Gastrocnemius medialis (tissue), 4 donors: ENCODE data around the gene SFMBT2. TPM values are rescaled to one million over a fixed set of nuclear protein-coding genes. Genes with fewer than 3 reads are reported as not detected.

ENCODE experiments used
- ATAC-seq, 2 donors: fragments of 150-250 bp; one replicate each; pipeline ENCODE4 v1.9.1; 2016
- DNase-seq, 2 donors: peaks; one replicate each; pipeline ENCODE4 v3.0.0-alpha.2; 2019
- H3K27ac ChIP-seq, 4 donors: fragments of 200-600 bp; sonication (generic); 1 replicate in 1 of 4; 2 replicates in 3 of 4; pipeline ENCODE4 v1.5.1; 2016 to 2018; ENCODE audit warnings: mild to moderate bottlenecking in 2 of 4, moderate library complexity in 1 of 4
- H3K27me3 ChIP-seq, 3 donors: fragments of 200-600 bp; sonication (generic) in 2 of 3; 1 replicate in 1 of 3; 2 replicates in 2 of 3; pipeline versions ENCODE4 v1.5.1 to v1.6.0; 2016 to 2019; ENCODE audit warnings: mild to moderate bottlenecking in 1 of 3, moderate library complexity in 1 of 3
- H3K36me3 ChIP-seq, 2 donors: fragments of 200-600 bp; sonication (generic) in 1 of 2; one replicate each; pipeline ENCODE4 v1.5.1; 2017 to 2018
- H3K4me1 ChIP-seq, 2 donors: fragments of 200-600 bp; sonication (generic) in 1 of 2; one replicate each; pipeline ENCODE4 v1.5.1; 2016 to 2017; ENCODE audit warnings: mild to moderate bottlenecking in 2 of 2
- H3K4me3 ChIP-seq, 4 donors: fragments of 200-600 bp; sonication (generic) in 3 of 4; 1 replicate in 1 of 4; 2 replicates in 3 of 4; pipeline ENCODE4 v1.5.1; 2016 to 2019; ENCODE audit warnings: mild to moderate bottlenecking in 2 of 4
- H3K9me3 ChIP-seq, 3 donors: fragments of 200-600 bp; sonication (generic) in 2 of 3; 1 replicate in 1 of 3; 2 replicates in 2 of 3; pipeline ENCODE4 v1.5.1; 2016 to 2019
- POLR2A ChIP-seq, 2 donors: fragments of 450-650 bp; IDR thresholded peaks; one replicate each; pipeline ENCODE4 v1.6.1; 2017; ENCODE audit warnings: antibody characterized with exemption in 2 of 2, mild to moderate bottlenecking in 2 of 2, moderate library complexity in 2 of 2
- in situ Hi-C, 4 donors: fragments of 200-750 bp; cut with MboI; loops; one replicate each; pipeline versions ENCODE4 v1.15.0 to v1.8.0; 2017; ENCODE audit warnings: low sequenced_read_pairs in 4 of 4
- intact Hi-C: fragments of 100-400 bp; cut with DNase I; formaldehyde crosslinking; loops from one replicate; pipeline ENCODE4 v1.15.1; 2023; ENCODE audit warnings: low total_unique reads
- total RNA-seq, 4 donors: library from RNA; depleted of rRNA; stranded (reverse); fragments of >200 nt; gene quantifications; one replicate each; pipeline versions ENCODE4 v1.1.0 to v1.2.3, GENCODE V29; 2016
- TF ChIP-seq, protein P1 (sequence below), 5 experiments: fragments of 450-650 bp in 3 of 5; fragments of 200-600 bp in 2 of 5; sonication (generic) in 2 of 5; IDR thresholded peaks in 4 of 5; conservative IDR thresholded peaks in 1 of 5; 1 replicate in 4 of 5; 2 replicates in 1 of 5; pipeline ENCODE4 v1.5.1; 2016 to 2019; ENCODE audit warnings: antibody characterized with exemption in 5 of 5, mild to moderate bottlenecking in 3 of 5, moderate library complexity in 3 of 5

SFMBT2 gene
- total RNA-seq, 4 donors from 2014 or later: 1.1 to 6.9 (median 2.1) TPM

DNA sequence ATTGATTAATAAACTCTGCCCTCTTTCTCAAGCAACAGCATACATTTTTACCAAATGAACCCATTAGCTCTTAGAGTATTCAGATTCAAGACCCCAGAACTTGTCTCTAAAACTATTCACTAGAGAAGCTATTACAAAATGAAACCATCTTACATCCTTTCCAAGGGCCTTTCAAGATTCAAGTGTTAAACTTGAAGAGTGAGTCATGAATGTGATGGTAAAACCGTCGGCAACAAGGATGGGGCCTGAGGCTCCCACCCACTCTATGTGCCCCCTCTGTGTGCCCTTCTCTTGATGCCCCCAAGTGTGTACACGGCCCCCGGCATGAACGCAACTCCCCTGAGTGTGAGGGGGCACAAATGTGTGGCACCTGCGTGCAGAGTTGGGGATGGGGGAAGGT is 46.4 kb downstream of the SFMBT2 start:
- peaks cover 0 to 17% of the 10 kb centered on the region in 2 donors for H3K36me3 ChIP-seq
- no peak overlapping the region for H3K4me3 ChIP-seq
- TF ChIP-seq POLR2A (IDR thresholded peaks at IDR 0.05): no peak
- TF ChIP-seq, protein P1, sequence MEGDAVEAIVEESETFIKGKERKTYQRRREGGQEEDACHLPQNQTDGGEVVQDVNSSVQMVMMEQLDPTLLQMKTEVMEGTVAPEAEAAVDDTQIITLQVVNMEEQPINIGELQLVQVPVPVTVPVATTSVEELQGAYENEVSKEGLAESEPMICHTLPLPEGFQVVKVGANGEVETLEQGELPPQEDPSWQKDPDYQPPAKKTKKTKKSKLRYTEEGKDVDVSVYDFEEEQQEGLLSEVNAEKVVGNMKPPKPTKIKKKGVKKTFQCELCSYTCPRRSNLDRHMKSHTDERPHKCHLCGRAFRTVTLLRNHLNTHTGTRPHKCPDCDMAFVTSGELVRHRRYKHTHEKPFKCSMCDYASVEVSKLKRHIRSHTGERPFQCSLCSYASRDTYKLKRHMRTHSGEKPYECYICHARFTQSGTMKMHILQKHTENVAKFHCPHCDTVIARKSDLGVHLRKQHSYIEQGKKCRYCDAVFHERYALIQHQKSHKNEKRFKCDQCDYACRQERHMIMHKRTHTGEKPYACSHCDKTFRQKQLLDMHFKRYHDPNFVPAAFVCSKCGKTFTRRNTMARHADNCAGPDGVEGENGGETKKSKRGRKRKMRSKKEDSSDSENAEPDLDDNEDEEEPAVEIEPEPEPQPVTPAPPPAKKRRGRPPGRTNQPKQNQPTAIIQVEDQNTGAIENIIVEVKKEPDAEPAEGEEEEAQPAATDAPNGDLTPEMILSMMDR (IDR thresholded peaks at IDR 0.05 in 4 of 5, conservative IDR thresholded peaks at IDR 0.05 in 1 of 5): no peak
- H3K9me3 ChIP-seq: no peaks in the 10 kb centered on the region
- no peaks in the 10 kb centered on the region for H3K4me1 ChIP-seq
- H3K27ac ChIP-seq: no peak overlapping the region
- intact Hi-C loops: no loop called here
- in situ Hi-C loops: no loop called here
- no peak for DNase-seq
- no peak for ATAC-seq
- H3K27me3 ChIP-seq: no peaks in the 10 kb centered on the region

- Histone ChIP-seq H3K36me3 (peaks cover 0 to 17% of the 10 kb centered on the region in 2 donors), H3K4me3 (no peak overlapping the region), H3K27me3 (no peaks in the 10 kb centered on the region), H3K27ac (no peak overlapping the region), H3K4me1 (no peaks in the 10 kb centered on the region), H3K9me3 (no peaks in the 10 kb centered on the region)
- in situ Hi-C loops (no loop called here), intact Hi-C loops (no loop called here)
- DNase-seq: no peak
- no peak for ATAC-seq
- TF ChIP-seq, protein P1 (IDR thresholded peaks at IDR 0.05 in 4 of 5, conservative IDR thresholded peaks at IDR 0.05 in 1 of 5): no peak
- no peak for TF ChIP-seq POLR2A (IDR thresholded peaks at IDR 0.05)
These were observed 47.1 kb downstream of the SFMBT2 start for GRCh38 chr10:7363700-7364099.

GRCh38 chr10:7362471-7362870 is 48.4 kb downstream of the SFMBT2 start:
- Histone ChIP-seq H3K4me3 (no peak overlapping the region), H3K4me1 (no peaks in the 10 kb centered on the region), H3K36me3 (peaks cover 0 to 12% of the 10 kb centered on the region in 2 donors), H3K27ac (no peak overlapping the region), H3K9me3 (no peaks in the 10 kb centered on the region), H3K27me3 (no peaks in the 10 kb centered on the region)
- TF ChIP-seq, protein P1 (IDR thresholded peaks at IDR 0.05 in 4 of 5, conservative IDR thresholded peaks at IDR 0.05 in 1 of 5): no peak
- no peak for TF ChIP-seq POLR2A (IDR thresholded peaks at IDR 0.05)
- DNase-seq (no peak), ATAC-seq (no peak)
- in situ Hi-C loops (no loop called here), intact Hi-C loops (no loop called here)

DNA sequence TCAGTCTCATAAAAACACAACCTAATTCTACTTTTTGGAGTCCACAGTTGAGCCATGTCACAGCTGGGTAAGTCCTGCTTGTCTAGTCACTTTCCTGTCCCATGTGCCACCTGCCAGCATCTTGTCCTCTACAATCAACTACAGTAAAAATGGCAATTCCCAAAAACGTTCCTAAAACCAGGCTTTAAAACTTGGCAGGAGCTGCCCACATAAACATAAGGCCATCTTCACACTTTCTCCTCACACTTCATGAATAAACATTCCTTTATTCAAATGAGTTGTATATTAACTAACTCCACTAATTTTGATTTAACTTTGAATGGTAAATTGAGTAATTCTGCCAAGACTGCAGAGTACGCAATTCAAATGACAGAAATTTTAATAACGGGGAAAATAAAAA is 49.5 kb downstream of the SFMBT2 start:
- Histone ChIP-seq H3K27me3 (no peaks in the 10 kb centered on the region), H3K4me1 (no peaks in the 10 kb centered on the region), H3K36me3 (peaks cover 0 to under 1% of the 10 kb centered on the region in 2 donors), H3K4me3 (no peak overlapping the region), H3K27ac (no peak overlapping the region), H3K9me3 (no peaks in the 10 kb centered on the region)
- ATAC-seq (no peak), DNase-seq (no peak)
- in situ Hi-C loops (no loop called here), intact Hi-C loops (no loop called here)
- no peak for TF ChIP-seq POLR2A (IDR thresholded peaks at IDR 0.05)
- TF ChIP-seq, protein P1 (IDR thresholded peaks at IDR 0.05 in 4 of 5, conservative IDR thresholded peaks at IDR 0.05 in 1 of 5): no peak

DNA sequence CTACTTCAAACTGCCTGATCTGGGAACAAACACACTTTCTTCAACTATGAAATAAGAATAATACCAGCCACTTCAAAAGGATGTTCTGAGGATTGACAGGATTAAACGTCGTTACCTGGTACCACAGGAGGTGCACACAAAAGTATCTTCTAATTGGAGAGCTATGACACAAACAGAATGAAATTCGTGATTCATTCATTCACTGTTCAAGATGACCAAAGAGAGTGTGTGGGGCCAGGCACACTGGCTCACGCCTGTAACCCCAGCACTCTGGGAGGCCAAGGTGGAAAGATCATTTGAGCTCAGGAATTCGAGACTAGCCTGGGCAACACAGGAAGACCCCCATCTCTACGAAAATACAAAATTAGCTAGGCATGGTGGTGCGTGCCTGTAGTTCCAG is 50.9 kb downstream of the SFMBT2 start:
- in situ Hi-C loops (no loop called here), intact Hi-C loops (no loop called here)
- H3K9me3 ChIP-seq: no peaks in the 10 kb centered on the region
- DNase-seq (no peak), ATAC-seq (no peak)
- no peaks in the 10 kb centered on the region for H3K36me3 ChIP-seq
- no peaks in the 10 kb centered on the region for H3K27me3 ChIP-seq
- H3K27ac ChIP-seq: no peak overlapping the region
- TF ChIP-seq, protein P1 (IDR thresholded peaks at IDR 0.05 in 4 of 5, conservative IDR thresholded peaks at IDR 0.05 in 1 of 5): no peak
- TF ChIP-seq POLR2A (IDR thresholded peaks at IDR 0.05): no peak
- H3K4me3 ChIP-seq: no peak overlapping the region
- peaks cover 0 to under 1% of the 10 kb centered on the region in 2 donors for H3K4me1 ChIP-seq
